Astrocyte (in vitro differentiated cells and primary cell): ENCODE measurements around the gene SPEM3.

Experiments used
- CTCF ChIP-seq: IDR thresholded peaks from 2 replicates; pipeline ENCODE4 v1.5.1; 2011; ENCODE audit warnings: low read depth, mild to moderate bottlenecking, inconsistent platforms, low read length, moderate library complexity; ENCODE audit not compliant: insufficient read depth
- EZH2 ChIP-seq: IDR thresholded peaks from 2 replicates; pipeline ENCODE4 v1.6.1; 2012; ENCODE audit warnings: mild to moderate bottlenecking, low read length, inconsistent platforms; ENCODE audit not compliant: insufficient read depth

- no peak for TF ChIP-seq CTCF
- no peak for TF ChIP-seq EZH2
These were observed 2.6 kb downstream of the SPEM3 start for GRCh38 chr17:7431231-7431630.
